GM12878 (cell line): Measurements from ENCODE around the gene NPHS1. TPM values are rescaled to one million over a fixed set of nuclear protein-coding genes. Genes with fewer than 3 reads are reported as not detected.

Experiments
- ATAC-seq: fragments of 200-7000 bp; cut with Tn5 transposase; 3 replicates; pipeline ENCODE4 v1.9.1; 2020; ENCODE audit warnings: mild to moderate bottlenecking, moderate library complexity
- BruUV-seq: library from RNA; stranded (reverse); fragments of 400-500 nt; replicated peaks from 2 replicates; lab custom pipeline; 2021; lab: Mats Ljungman, UMichigan
- CTCF ChIA-PET: fragments of 300-600 bp; sonication (Branson Sonifier 250); formaldehyde crosslinking; extraction: SDS; loops from one replicate; lab custom pipeline; 2021; ENCODE audit warnings: inconsistent platforms; lab: Yijun Ruan, JAX
- POLR2A ChIA-PET: fragments of 350-600 bp; formaldehyde crosslinking; extraction: SDS; loops from one replicate; lab custom pipeline; 2021; ENCODE audit warnings: inconsistent platforms; lab: Charles Lee
- RAD21 ChIA-PET: fragments of 300-600 bp; sonication (Branson Sonifier 250); formaldehyde crosslinking; loops from one replicate; lab custom pipeline; 2023; ENCODE audit warnings: antibody characterized with exemption; ENCODE audit not compliant: unreplicated experiment; lab: Charles Lee
- SMC1A ChIA-PET: fragments of 300-600 bp; sonication (Branson Sonifier 250); formaldehyde crosslinking; loops from one replicate; lab custom pipeline; 2023; ENCODE audit not compliant: unreplicated experiment, uncharacterized antibody; lab: Charles Lee
- DNase-seq: peaks from one replicate; pipeline ENCODE4 v3.0.0-alpha.2; 2011; ENCODE audit warnings: low read depth, low spot score
- FAIRE-seq: peaks from 3 replicates; lab custom pipeline; 2011; peaks lifted over from hg19 to GRCh38; lab: Jason Lieb, UNC
- H2AFZ ChIP-seq: 2 replicates; pipeline ENCODE4 v1.6.0; 2011; ENCODE audit warnings: low read depth, low read length, control low read depth; ENCODE audit not compliant: control insufficient read depth
- H3K27ac ChIP-seq: 2 replicates; pipeline ENCODE4 v1.5.1; 2011; ENCODE audit warnings: control low read depth; ENCODE audit not compliant: control insufficient read depth, insufficient read depth
- H3K27me3 ChIP-seq, 2 experiments: replicated peaks in 1 of 2; 2 replicates each; pipeline versions ENCODE4 v1.6.0 to v1.6.1; 2011; ENCODE audit warnings: low read length in 1 of 2; ENCODE audit not compliant: control insufficient read depth in 2 of 2, insufficient read depth in 2 of 2
- H3K36me3 ChIP-seq, 2 experiments: 2 replicates each; pipeline ENCODE4 v1.5.1; 2011; ENCODE audit warnings: low read length in 1 of 2; ENCODE audit not compliant: control insufficient read depth in 2 of 2, insufficient read depth in 2 of 2
- H3K4me1 ChIP-seq: 2 replicates; pipeline ENCODE4 v1.6.1; 2011; ENCODE audit warnings: mild to moderate bottlenecking, low read length, moderate library complexity, mixed read lengths; ENCODE audit not compliant: control insufficient read depth, insufficient read depth
- H3K4me2 ChIP-seq: 2 replicates; pipeline ENCODE4 v1.6.0; 2011; ENCODE audit warnings: control low read depth; ENCODE audit not compliant: control insufficient read depth, insufficient read depth
- H3K4me3 ChIP-seq: fragments of 200-600 bp; sonication (generic); 2 replicates; pipeline ENCODE4 v1.5.1; 2016
- H3K79me2 ChIP-seq: 2 replicates; pipeline ENCODE4 v1.6.0; 2011; ENCODE audit warnings: low read length; ENCODE audit not compliant: control insufficient read depth, insufficient read depth
- H3K9ac ChIP-seq: 2 replicates; pipeline ENCODE4 v1.8.0; 2011; ENCODE audit warnings: low read length, control low read depth, mixed read lengths; ENCODE audit not compliant: control insufficient read depth, insufficient read depth
- H3K9me3 ChIP-seq: replicated peaks from 3 replicates; pipeline ENCODE4 v1.5.1; 2011; ENCODE audit warnings: mild to moderate bottlenecking, low read length; ENCODE audit not compliant: control insufficient read depth, insufficient read depth
- H4K20me1 ChIP-seq: 2 replicates; pipeline ENCODE4 v1.6.0; 2011; ENCODE audit not compliant: control insufficient read depth, insufficient read depth
- EED ChIP-seq: sonication (generic); IDR thresholded peaks from 2 replicates; pipeline ENCODE4 v1.6.1; 2016; ENCODE audit warnings: antibody characterized with exemption, low read depth
- HDGF ChIP-seq: fragments of 450-650 bp; IDR thresholded peaks from 2 replicates; pipeline ENCODE4 v1.6.1; 2016; ENCODE audit warnings: antibody characterized with exemption
- JUNB ChIP-seq: IDR thresholded peaks from 2 replicates; pipeline ENCODE4 v1.6.1; 2016; ENCODE audit warnings: antibody characterized with exemption, mild to moderate bottlenecking
- RCOR1 ChIP-seq: conservative IDR thresholded peaks from 2 replicates; pipeline ENCODE4 v1.6.1; 2012; ENCODE audit warnings: low read depth, low read length, improper control_type of control experiment
- WGBS: methylation state at CpG from one replicate; pipeline ENCODE4 v1.1.6; 2016; ENCODE audit warnings: low lambda C conversion rate; ENCODE audit not compliant: insufficient replicate concordance, insufficient coverage; ENCODE audit errors: missing lambda C conversion rate; 5-methylcytosine and 5-hydroxymethylcytosine counted together
- in situ Hi-C: fragments of 300-500 bp; cut with MboI; formaldehyde crosslinking; loops from 9 replicates; pipeline ENCODE4 v1.14.3; 2018; ENCODE audit warnings: mixed read lengths
- intact Hi-C: fragments of 100-400 bp; cut with micrococcal nuclease; formaldehyde crosslinking; loops from one replicate; pipeline ENCODE4 v1.14.2; 2022; ENCODE audit not compliant: unreplicated experiment
- polyA plus RNA-seq, 11 experiments: library from polyadenylated mRNA; depleted of rRNA in 4 of 11; unstranded in 6 of 11; stranded (reverse) in 5 of 11; fragments of >200 nt; fragmentation: Nextera tagmentation in 4 of 11; fragmentation: Illumina TruSeq in 1 of 11; extraction: Ambion mirVana in 4 of 11; extraction: Trizol in 1 of 11; gene quantifications; 1 replicate in 1 of 11; 2 replicates in 10 of 11; pipeline versions ENCODE4 v1.2.1 to v1.2.3, GENCODE V29; 2011 to 2016; ENCODE audit warnings: inconsistent platforms in 2 of 11, missing spikeins in 2 of 11, low read depth in 1 of 11
- total RNA-seq, 4 experiments: library from RNA; depleted of rRNA in 3 of 4; stranded (reverse); fragments of >200 nt in 3 of 4; fragmentation: Illumina TruSeq in 1 of 4; extraction: Trizol in 1 of 4; gene quantifications; 2 replicates each; pipeline versions ENCODE4 v1.2.1 to v1.2.3, GENCODE V29; 2013 to 2021
- TF ChIP-seq, protein P1 (sequence below): IDR thresholded peaks from 2 replicates; pipeline ENCODE4 v1.6.1; 2012; ENCODE audit warnings: low read depth, low read length, improper control_type of control experiment
- TF ChIP-seq, protein P2 (sequence below): fragments of 450-650 bp; IDR thresholded peaks from 2 replicates; pipeline ENCODE4 v1.6.1; 2017; ENCODE audit warnings: mild to moderate bottlenecking
- TF ChIP-seq, protein P3 (sequence below): fragments of 450-650 bp; IDR thresholded peaks from 2 replicates; pipeline ENCODE4 v1.6.1; 2017; ENCODE audit warnings: mild to moderate bottlenecking, moderate library complexity

The NPHS1 gene
- total and polyA plus RNA-seq, 10 of the 15 experiments (the other 5 are each of a cell fraction or from before 2014, with no cell fraction given), result not detected

DNA sequence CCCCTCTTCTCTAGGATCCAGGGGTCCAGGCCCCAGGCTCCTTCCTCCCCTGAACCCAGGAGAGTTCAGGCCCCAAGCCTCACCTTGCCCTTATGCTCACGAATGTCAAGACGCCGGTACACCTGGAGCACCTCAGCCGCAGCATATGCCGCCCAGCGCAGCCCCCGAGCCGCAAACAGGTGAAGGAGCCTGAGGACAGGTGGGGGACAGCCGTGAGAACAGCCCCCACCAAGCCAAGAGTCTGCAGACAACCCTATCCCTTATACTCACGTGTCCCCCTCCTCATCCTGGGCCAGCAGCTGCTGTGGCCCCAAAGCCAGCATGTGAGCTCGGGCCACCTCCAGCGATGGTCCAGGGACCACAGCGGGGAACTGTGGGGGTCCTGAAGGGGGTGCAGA lies 44.3 kb upstream of the NPHS1 start:
- FAIRE-seq, result no peak
- SMC1A ChIA-PET, result interaction anchor here (1.5 kb wide), 1 partner anchor 11 kb away, joined by 3 read pairs; no protein-coding TSS in a partner anchor

More for the DNA sequence above, 44.3 kb upstream of the NPHS1 start:
- Histone ChIP-seq H3K9me3 (no peaks in the 10 kb centered on the region), H3K27ac (no peak overlapping the region), H3K4me2 (peak overlapping the region; percentile 62; the same call in 1 of the 2 replicates), H3K36me3 (peaks cover 12 to 19% of the 10 kb centered on the region in 2 experiments; a peak in 3 of 4 replicates), H3K9ac (no peak overlapping the region), H2AFZ (no peak overlapping the region), H3K4me1 (peaks cover 9% of the 10 kb centered on the region), H4K20me1 (no peaks in the 10 kb centered on the region), H3K27me3 (no peaks in the 10 kb centered on the region), H3K4me3 (peak overlapping the region; percentile 96; the same call in 1 of the 2 replicates), H3K79me2 (peaks cover 29% of the 10 kb centered on the region)
- ChIA-PET CTCF (interaction anchor here (2.3 kb wide), 1 partner anchor 34 kb away, joined by 8 read pairs; no protein-coding TSS in a partner anchor), RAD21 (interaction anchor here (1.1 kb wide), 1 partner anchor 34 kb away, joined by 5 read pairs; no protein-coding TSS in a partner anchor), POLR2A (no interaction called here)
- in situ Hi-C loops, result no loop called here
- intact Hi-C loops, result no loop called here
- 95% methylated on average over 13 of the region's 13 CpGs for WGBS
- no TSS peak for BruUV-seq
- no peak for TF ChIP-seq HDGF
- TF ChIP-seq, protein P1, sequence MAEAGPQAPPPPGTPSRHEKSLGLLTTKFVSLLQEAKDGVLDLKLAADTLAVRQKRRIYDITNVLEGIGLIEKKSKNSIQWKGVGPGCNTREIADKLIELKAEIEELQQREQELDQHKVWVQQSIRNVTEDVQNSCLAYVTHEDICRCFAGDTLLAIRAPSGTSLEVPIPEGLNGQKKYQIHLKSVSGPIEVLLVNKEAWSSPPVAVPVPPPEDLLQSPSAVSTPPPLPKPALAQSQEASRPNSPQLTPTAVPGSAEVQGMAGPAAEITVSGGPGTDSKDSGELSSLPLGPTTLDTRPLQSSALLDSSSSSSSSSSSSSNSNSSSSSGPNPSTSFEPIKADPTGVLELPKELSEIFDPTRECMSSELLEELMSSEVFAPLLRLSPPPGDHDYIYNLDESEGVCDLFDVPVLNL, result no peak
- no peak for TF ChIP-seq JUNB
- TF ChIP-seq, protein P2, sequence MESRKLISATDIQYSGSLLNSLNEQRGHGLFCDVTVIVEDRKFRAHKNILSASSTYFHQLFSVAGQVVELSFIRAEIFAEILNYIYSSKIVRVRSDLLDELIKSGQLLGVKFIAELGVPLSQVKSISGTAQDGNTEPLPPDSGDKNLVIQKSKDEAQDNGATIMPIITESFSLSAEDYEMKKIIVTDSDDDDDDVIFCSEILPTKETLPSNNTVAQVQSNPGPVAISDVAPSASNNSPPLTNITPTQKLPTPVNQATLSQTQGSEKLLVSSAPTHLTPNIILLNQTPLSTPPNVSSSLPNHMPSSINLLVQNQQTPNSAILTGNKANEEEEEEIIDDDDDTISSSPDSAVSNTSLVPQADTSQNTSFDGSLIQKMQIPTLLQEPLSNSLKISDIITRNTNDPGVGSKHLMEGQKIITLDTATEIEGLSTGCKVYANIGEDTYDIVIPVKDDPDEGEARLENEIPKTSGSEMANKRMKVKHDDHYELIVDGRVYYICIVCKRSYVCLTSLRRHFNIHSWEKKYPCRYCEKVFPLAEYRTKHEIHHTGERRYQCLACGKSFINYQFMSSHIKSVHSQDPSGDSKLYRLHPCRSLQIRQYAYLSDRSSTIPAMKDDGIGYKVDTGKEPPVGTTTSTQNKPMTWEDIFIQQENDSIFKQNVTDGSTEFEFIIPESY, result no peak
- TF ChIP-seq EED, result no peak
- TF ChIP-seq, protein P3, sequence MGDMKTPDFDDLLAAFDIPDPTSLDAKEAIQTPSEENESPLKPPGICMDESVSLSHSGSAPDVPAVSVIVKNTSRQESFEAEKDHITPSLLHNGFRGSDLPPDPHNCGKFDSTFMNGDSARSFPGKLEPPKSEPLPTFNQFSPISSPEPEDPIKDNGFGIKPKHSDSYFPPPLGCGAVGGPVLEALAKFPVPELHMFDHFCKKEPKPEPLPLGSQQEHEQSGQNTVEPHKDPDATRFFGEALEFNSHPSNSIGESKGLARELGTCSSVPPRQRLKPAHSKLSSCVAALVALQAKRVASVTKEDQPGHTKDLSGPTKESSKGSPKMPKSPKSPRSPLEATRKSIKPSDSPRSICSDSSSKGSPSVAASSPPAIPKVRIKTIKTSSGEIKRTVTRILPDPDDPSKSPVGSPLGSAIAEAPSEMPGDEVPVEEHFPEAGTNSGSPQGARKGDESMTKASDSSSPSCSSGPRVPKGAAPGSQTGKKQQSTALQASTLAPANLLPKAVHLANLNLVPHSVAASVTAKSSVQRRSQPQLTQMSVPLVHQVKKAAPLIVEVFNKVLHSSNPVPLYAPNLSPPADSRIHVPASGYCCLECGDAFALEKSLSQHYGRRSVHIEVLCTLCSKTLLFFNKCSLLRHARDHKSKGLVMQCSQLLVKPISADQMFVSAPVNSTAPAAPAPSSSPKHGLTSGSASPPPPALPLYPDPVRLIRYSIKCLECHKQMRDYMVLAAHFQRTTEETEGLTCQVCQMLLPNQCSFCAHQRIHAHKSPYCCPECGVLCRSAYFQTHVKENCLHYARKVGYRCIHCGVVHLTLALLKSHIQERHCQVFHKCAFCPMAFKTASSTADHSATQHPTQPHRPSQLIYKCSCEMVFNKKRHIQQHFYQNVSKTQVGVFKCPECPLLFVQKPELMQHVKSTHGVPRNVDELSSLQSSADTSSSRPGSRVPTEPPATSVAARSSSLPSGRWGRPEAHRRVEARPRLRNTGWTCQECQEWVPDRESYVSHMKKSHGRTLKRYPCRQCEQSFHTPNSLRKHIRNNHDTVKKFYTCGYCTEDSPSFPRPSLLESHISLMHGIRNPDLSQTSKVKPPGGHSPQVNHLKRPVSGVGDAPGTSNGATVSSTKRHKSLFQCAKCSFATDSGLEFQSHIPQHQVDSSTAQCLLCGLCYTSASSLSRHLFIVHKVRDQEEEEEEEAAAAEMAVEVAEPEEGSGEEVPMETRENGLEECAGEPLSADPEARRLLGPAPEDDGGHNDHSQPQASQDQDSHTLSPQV, result no peak
- TF ChIP-seq RCOR1, result no peak
- DNase-seq, result no peak
- no peak for ATAC-seq
